Stimulated activated CD8-positive, alpha-beta memory T cell treated with anti-CD3 and anti-CD28 coated beads, Interleukin-7, amount 100 ng/mL, for 24 hours (primary cell): ENCODE results near the gene THSD4.

Experiments
- DNase-seq: peaks from one replicate; pipeline ENCODE4 v3.0.0-alpha.2; 2020; ENCODE audit warnings: low read depth

Gene THSD4

DNA sequence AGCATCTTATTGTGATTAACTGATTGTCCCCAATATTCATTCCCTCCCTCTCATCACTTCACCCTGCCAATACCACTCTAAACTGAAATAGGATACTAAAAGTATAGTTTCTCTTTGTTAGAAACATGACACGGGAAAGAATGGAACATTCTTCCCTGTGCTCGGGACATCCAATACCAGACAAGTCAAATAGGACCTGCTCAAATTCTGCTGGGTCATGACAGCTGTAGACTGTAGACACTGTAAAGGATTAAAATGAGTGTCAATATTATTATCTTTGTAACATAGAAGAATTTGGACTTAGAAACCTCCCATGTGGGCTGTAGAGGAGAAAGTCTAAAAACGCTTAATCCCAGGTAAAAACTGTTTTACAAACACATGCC, 380.1 kb downstream of the THSD4 start:
- DNase-seq = no peak

DNA sequence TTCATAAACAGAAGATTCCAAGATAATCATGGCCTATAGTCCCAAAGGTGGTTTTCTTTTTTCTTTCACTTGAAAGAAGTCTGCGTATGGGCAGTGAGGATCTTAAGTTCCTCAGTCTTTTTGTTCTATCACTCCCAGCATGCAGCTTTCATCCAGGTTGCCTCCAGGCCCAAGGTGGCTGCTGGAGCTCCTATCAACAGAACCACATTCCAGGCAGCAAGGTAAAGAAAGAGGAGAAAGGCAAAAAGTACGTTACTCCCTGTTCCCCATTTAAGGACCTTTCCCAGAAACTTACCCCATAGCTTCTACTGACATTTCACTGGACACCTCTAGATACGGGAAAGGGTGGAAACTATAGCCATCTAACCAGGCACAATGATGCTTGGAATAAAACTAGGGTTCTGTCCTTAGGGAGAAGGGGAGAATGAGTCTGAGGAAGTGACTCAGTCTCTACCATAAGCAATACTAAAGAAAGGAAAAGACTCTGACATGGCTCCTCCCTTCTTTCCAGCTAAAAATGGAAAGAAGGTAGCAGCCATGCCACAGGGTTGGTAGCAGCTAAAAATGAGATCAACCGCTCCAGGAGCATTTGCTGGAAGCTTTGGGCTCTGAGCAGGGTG, 381.2 kb downstream of the THSD4 start:
- no peak for DNase-seq

DNA sequence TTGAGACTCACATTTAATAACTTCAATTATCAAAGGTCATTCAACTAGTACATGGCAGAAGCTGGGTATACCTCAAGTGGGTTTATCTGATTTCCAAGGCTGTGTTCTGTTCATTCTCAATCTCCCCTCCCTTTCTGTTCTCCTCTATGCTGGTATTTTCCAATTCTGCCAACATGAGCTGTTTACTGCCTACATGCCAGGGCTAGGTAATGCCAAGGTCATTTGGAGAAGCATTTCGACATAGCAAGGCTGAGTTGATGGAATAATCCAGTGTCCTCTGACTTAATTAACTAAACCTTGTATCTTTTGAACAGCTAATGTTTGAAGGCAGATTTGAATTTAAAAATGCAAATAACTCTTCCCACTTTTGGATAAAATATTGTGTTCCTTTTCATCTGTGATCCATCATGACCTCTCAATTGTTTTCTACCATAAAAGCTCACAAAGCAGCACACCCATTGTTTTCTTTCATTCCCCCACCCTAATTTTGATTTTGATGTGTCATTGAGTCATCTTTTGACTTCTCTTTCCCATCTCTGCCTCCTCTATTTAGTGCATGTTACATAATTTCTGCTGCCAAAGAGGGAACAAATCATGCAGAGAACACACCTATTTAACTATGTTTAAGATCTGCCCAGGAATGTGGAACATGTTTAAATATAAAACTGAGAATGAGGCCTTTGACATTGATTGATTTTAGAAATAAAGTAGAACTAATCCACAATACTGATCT, 386.2 kb downstream of the THSD4 start:
- no peak for DNase-seq

DNA sequence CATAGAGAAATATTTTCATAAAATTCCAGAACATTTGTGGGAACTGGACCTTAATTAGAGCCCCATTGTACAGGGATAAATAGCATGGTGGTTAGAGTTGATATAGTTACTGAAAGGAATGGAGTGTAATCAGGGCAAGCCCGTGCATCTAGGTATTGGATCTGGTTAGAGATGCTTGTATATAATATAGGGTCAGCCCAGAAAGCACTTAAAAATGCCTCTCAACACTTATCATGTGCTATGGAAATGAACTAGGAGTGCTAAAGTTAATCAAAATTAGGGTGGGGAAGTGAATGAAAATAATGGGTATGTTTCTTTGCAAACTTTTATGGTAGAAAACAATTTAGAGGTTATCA, 386.8 kb downstream of the THSD4 start:
- no peak for DNase-seq

DNA sequence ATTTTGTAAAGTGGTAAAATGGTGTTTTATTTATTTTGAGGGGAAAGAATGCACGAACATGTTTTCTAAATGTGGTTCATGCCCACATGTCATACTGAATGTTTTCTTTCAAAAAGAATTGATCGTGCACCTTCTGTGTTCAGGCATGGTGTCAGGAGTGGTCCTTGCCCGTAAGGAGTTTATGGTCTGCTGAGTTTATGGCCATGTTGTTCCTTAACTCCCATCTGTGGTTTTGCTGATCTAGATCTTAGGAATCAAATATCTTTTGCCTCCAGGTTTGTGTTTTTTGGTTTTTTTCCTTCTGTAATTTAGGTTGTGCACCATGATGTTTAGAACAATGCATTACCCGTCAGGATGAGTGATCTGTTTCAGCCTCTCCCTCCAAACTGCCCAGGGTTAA, 390.7 kb downstream of the THSD4 start:
- DNase-seq = no peak

DNA sequence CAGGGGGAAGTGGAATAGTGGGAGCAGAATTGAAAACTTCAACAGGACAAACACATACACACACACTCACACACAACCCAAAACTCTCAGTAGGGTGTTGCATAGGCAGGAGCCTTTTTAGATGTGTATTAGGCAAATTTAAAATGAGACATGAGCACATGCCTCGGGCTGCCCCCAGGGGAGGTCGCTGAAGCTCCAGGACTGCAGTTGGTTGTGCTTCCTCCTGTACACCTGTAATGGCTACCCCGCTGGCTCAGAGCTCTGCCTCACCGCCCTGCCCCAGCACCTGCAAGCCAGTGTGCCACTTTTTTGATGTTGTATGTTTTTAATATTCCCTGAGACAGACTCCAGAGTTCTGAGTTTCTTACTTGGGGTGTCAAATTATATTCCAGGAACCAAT, 391.7 kb downstream of the THSD4 start:
- no peak for DNase-seq

DNA sequence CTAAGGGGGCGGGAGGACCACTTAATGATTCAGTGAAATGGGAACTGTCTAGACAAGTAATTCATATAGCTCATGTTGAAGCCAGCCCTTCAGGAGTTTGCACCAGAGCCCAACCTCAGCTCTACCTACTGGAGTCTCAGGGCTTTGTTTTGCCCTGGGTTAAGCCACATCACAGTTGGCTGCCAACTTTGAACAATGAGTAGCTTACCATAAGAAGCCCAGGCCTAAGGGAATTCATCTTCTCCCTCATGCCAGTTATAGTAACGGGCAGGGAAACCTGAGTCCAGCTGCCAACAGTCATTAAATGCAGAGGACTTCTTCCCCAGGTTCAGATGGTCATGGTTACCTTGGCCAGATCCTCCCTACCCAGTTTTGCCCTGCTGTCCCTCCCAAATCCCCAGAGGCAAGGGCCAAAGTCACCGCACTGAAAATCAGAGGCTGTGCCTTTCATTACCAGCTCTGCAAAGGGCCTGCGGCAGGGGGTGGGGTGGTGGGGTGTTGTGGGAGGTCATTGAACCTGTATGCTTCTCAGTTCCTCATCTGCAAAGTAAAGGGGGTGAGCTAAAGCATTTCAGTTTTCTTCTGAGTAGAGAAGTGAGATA, 392.9 kb downstream of the THSD4 start:
- no peak for DNase-seq

DNA sequence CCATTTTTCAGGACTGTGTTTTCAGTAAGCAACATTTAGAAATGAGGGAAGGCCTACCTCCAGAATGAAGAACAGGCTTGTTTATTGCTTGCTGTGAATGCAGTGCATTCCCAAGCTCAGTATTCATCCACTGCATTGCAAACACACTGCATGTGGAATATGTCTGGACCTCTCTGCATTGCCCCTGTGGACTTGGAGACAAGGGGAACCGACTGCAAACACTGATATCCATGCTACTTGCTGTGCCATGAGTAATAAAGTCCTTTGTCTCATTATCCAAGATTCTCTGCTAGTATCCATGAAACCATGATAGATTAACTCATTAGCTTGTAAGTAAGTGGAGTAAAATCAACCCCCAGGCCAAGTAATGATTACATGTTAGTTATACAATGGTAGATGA, 393.9 kb downstream of the THSD4 start:
- DNase-seq = no peak

DNA sequence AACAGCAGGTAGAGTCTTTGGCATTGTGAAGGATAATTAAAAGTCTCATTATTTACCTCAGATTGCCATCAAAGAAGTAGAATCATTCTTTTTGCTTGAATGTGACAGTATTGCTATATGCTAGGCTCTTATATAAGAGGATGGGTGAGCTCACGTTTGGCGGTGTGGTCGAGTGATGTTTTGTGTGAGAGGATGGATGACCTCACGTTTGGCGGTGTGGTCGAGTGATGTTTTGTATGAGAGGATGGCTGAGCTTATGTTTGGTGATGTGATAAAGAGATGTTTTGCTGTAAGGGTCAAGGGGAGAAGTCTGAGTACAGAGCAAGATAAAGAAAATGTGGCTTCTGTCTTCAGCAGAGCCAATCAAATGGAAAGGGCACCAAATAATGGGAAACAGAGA, 395.5 kb downstream of the THSD4 start:
- DNase-seq = no peak

DNA sequence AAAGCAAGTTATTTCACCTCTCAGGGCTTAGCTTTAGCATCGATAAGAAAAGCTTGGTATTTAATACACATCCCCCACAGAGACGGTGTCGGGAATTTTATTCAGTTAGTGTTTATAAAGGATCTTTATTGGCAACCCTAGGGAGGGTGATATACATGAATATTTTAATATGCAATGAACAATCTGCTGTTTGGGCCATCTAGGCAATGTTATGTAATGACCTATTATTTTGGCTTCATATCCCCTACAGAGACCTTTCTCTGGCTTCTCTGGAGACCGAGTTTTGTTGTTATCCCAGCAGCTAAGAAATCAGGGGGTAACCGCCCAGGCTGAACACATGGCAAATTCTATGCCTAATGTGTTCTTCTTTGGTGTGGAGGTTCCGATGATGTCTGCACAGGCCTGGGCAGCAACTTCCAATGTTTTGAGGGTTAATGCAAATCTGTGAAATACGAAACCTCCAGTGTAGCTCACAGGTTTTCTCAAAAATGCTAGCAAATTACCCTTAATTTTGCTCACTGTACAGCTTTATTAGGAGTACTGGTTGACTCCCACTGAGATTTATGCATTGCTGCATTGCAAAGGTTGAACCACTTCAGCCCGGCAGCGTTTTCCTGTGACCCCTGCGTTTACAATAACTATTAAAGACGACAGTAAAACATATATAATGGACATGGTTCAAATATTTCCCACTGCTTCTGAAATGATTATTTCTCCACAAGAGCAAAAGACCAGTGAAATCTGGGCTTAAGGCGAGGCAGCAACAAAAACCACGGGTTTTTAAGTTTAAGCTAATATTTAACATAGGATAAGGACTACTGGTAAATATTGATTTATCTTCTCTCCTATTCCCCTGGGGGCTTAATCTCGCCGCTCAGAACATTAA, 396.8 kb downstream of the THSD4 start:
- no peak for DNase-seq

DNA sequence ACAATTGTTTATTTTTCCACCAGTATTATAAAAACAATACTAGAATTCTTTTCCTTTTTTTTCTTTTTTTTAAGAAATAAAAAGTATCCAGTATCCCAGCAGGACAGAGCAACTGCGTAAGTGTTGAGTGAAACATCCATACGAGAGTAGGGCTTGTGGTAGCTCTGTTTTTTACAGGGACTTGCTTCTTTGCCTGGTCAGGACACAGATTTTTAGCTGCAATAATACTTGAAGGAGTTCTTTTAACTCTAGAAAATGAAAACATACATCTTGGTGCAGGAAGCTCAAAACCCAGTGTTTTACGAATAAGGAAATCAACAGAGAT, 397.4 kb downstream of the THSD4 start:
- DNase-seq = no peak

DNA sequence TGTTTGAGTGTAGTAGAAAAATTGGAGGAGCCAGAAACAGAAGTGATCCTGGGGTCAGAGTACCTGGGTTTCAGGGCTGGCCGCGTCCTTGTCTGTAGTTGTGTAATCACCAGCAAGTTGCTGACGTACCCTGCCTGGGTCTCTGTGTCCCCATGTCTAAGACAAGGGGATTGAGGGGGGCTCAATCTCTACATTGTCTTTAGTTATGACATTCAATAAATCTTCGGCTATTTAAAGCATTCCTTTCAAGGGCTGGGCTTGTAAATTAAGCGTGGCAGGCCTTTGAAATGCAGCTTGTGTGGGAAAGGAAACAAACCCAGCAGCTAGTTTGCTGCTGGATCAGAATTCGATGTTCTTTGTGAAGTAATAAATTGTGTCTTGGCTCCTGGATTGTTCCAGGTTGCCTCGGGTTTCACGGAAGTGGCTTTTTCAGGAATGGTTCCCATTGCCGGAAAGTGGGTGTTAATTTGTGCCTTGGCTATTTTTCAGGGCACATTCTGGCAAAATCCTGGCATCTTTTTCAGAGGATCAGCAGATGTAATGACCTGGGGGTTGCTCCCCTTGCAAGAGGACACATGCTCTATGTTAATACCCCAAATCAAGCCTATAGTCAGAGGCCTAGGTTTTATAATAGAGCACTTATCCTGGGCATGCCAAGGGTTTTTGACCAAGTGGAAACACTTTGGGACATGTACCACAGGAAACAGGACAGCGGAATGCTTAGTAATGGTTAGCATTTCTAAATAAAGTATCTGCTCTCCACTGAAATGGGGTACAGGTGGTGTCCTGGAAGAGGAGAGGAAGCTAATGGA, 400.3 kb downstream of the THSD4 start:
- no peak for DNase-seq

DNA sequence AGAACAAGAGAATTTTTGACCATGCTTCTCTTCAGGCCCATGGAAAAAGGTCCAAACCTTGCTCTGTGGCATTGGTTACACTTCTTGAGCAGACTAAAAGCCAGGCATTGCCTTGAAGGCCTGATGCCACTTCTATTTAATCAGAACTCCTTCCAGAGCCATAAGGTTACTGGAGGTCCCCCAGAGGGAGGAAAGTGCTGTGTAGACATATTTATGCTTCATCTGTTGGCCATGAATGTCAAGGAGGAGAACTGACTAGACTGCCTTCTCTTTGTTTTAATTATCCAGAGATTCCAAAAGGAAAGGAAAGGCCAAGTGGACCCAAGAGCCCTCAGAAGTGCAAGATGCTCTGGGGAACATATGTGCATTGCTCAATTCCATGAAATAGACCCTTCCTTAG, 402.5 kb downstream of the THSD4 start:
- no peak for DNase-seq

DNA sequence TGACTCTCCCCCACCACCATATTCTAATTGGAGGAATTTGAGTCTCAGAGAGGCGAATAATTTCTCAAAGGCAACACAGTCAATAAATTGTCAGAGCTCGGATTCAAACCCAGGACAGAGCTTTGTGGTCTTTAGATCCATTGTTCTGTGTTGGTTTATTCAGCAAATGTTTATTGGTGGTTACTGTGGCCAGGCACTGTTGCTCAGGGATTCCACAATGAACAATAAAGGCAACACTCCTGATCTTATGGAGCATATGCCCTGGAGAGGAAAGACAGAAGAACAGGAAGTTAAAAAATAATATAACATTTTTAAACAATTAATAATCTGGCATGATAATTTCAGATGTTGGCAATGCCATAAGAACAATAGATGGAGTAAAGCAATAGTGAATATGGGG, 403.4 kb downstream of the THSD4 start:
- no peak for DNase-seq

DNA sequence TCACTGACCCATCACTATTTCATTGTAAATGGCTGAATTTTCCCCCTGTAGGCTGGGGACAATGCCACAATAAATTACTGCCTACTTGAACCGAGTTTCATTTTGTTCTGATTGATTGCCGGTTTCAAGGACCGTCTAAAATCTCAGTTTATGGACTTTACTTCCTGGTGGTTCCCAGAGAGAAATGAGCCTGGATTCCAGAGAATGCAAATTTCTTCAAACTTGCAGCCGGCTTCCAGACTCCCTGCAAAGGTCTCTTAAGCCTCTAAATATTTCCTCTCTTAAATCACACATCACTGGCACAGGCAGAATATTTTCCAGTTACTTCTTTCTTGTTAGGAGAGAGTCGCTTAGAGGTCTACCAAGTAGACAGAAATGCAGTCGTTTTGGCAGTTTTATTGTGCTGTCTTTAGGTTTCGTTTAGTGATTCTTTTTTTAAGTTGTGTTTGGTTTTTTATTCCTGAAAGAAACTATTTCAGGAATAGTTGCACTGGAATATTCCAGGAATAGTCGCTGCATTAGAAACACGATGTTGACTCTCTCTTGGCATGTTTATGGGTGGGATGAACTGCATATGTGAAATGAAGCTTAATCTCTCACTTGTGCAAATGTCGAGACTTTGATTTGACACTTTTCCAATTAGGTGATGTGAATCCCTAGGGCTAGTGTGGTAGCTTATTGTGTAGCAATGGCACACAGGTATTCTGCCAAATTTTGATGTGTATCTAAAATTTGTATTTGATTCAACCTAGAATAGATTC, 411.0 kb downstream of the THSD4 start:
- no peak for DNase-seq

DNA sequence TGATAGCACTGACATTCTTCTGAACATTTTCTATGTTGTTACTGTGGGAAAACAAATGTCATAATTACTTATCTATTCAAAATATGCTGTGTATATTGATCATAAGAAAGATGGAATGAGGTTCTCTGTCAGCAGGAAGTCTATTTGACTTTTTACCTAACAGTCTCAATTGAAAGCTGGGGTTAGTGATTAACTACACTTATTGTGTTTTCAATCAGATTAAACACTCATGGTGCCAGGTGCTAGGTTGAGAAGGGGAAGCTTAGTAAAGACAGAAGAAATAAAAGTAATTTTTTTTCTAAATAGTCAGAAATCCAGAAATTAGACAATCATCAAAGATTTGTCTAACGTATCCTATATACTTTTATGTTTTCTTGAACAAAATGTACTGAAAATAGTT, 414.1 kb downstream of the THSD4 start:
- no peak for DNase-seq

DNA sequence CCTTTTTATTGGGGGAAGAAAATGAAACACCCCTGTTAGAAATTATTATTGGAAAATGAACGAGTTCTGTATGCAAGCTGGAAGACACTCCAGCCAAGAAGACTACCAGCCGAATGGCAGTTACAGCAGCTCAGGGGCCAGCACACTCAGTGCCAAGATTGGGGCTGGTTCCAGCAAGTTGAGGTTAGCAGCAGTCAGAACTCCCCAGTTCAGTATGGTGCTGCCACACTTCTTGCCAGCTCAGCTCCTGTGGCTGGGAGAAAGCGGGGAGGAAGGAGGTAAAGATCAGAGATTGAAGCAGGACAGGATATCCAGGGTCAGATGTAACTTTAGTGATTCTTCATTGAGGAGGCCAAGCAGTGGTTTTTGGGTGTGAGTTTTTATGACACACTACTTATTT, 414.8 kb downstream of the THSD4 start:
- no peak for DNase-seq

DNA sequence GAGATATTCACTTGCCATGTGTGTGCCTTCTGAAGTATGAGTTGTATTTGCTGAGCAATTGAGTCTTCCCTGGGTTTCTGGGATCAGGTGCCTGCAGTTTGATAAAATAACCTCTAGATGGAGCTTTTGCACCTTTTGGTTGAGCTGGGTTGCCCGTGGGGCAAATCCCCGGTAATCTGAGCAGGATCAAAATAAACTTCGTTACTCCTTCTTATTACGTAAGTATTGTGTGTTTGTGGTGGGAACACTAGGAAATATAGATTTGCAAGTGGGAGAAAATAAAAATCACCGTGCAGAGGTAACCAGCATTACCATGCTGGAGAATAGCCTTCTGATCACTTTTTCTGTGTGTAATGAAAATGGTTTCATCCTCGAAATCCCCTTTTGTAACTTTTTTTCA, 417.7 kb downstream of the THSD4 start:
- DNase-seq = no peak

DNA sequence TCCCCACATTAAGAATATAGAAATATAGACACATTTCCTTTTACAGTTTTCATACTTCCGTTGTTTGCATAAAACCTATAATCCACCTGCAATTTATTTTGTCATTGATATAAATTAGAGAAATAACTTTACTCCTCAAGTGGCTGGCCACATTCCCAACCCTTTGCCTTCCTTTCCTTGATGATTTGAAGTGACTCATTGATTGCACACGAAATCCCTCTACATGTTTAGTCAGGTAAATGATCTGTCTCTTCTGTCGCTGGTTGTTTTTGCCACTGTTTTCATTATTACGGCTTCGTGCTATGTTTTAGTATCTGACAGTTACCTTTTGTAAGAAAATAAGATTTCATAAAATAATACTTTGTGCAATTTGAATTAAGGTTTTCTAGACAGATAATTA, 422.9 kb downstream of the THSD4 start:
- no peak for DNase-seq

DNA sequence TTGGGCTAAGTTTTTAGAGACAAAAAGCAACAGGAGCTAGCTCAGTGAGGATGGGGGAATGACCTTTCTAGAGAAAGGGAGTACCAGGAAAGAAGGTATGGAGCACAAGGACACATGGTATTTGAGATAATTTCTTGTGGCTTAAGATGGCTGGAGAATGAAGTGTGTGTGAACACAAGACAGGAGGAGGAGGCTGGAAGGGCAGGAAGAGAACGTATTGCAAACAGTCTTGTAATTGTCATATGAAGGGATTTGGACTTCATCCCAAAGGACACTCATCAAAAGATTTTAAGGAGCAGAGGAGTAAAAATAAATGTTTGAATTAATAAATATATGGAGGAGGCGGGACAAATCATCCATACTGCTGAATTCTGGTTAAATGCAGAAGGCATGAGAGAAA, 426.5 kb downstream of the THSD4 start:
- DNase-seq = no peak

DNA sequence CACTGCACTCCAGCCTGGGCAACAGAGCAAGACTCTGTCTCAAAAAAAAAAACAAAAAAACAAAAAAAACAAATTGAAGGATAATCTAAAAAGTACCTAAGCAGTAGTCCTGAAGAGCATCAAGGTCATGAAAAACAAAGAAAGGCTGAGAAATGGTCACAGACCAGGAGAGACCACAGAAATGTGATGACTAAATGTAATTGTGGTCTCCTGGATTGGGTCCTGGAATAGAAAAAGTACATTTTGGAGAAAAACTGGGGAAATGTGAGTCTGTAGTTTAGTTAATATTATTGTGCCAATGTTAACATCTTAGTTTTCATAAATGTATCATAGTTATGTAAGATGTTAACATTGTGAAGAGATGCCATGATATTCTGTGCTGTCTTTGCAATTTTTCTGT, 427.6 kb downstream of the THSD4 start:
- no peak for DNase-seq
